GM12878 (cell line): Measurements from ENCODE around the gene LDB3. TPM values are rescaled to one million over a fixed set of nuclear protein-coding genes. Genes with fewer than 3 reads are reported as not detected.

Source experiments
- ATAC-seq: fragments of 200-7000 bp; cut with Tn5 transposase; 3 replicates; pipeline ENCODE4 v1.9.1; 2020; ENCODE audit warnings: mild to moderate bottlenecking, moderate library complexity
- BruUV-seq: library from RNA; stranded (reverse); fragments of 400-500 nt; replicated peaks from 2 replicates; lab custom pipeline; 2021; lab: Mats Ljungman, UMichigan
- CTCF ChIA-PET: fragments of 300-600 bp; sonication (Branson Sonifier 250); formaldehyde crosslinking; extraction: SDS; loops from one replicate; lab custom pipeline; 2021; ENCODE audit warnings: inconsistent platforms; lab: Yijun Ruan, JAX
- POLR2A ChIA-PET: fragments of 350-600 bp; formaldehyde crosslinking; extraction: SDS; loops from one replicate; lab custom pipeline; 2021; ENCODE audit warnings: inconsistent platforms; lab: Charles Lee
- RAD21 ChIA-PET: fragments of 300-600 bp; sonication (Branson Sonifier 250); formaldehyde crosslinking; loops from one replicate; lab custom pipeline; 2023; ENCODE audit warnings: antibody characterized with exemption; ENCODE audit not compliant: unreplicated experiment; lab: Charles Lee
- SMC1A ChIA-PET: fragments of 300-600 bp; sonication (Branson Sonifier 250); formaldehyde crosslinking; loops from one replicate; lab custom pipeline; 2023; ENCODE audit not compliant: unreplicated experiment, uncharacterized antibody; lab: Charles Lee
- DNase-seq: peaks from one replicate; pipeline ENCODE4 v3.0.0-alpha.2; 2011; ENCODE audit warnings: low read depth, low spot score
- FAIRE-seq: peaks from 3 replicates; lab custom pipeline; 2011; peaks lifted over from hg19 to GRCh38; lab: Jason Lieb, UNC
- H2AFZ ChIP-seq: 2 replicates; pipeline ENCODE4 v1.6.0; 2011; ENCODE audit warnings: low read depth, low read length, control low read depth; ENCODE audit not compliant: control insufficient read depth
- H3K27ac ChIP-seq: 2 replicates; pipeline ENCODE4 v1.5.1; 2011; ENCODE audit warnings: control low read depth; ENCODE audit not compliant: control insufficient read depth, insufficient read depth
- H3K27me3 ChIP-seq, 2 experiments: replicated peaks in 1 of 2; 2 replicates each; pipeline versions ENCODE4 v1.6.0 to v1.6.1; 2011; ENCODE audit warnings: low read length in 1 of 2; ENCODE audit not compliant: control insufficient read depth in 2 of 2, insufficient read depth in 2 of 2
- H3K36me3 ChIP-seq, 2 experiments: 2 replicates each; pipeline ENCODE4 v1.5.1; 2011; ENCODE audit warnings: low read length in 1 of 2; ENCODE audit not compliant: control insufficient read depth in 2 of 2, insufficient read depth in 2 of 2
- H3K4me1 ChIP-seq: 2 replicates; pipeline ENCODE4 v1.6.1; 2011; ENCODE audit warnings: mild to moderate bottlenecking, low read length, moderate library complexity, mixed read lengths; ENCODE audit not compliant: control insufficient read depth, insufficient read depth
- H3K4me2 ChIP-seq: 2 replicates; pipeline ENCODE4 v1.6.0; 2011; ENCODE audit warnings: control low read depth; ENCODE audit not compliant: control insufficient read depth, insufficient read depth
- H3K4me3 ChIP-seq: fragments of 200-600 bp; sonication (generic); 2 replicates; pipeline ENCODE4 v1.5.1; 2016
- H3K79me2 ChIP-seq: 2 replicates; pipeline ENCODE4 v1.6.0; 2011; ENCODE audit warnings: low read length; ENCODE audit not compliant: control insufficient read depth, insufficient read depth
- H3K9ac ChIP-seq: 2 replicates; pipeline ENCODE4 v1.8.0; 2011; ENCODE audit warnings: low read length, control low read depth, mixed read lengths; ENCODE audit not compliant: control insufficient read depth, insufficient read depth
- H3K9me3 ChIP-seq: replicated peaks from 3 replicates; pipeline ENCODE4 v1.5.1; 2011; ENCODE audit warnings: mild to moderate bottlenecking, low read length; ENCODE audit not compliant: control insufficient read depth, insufficient read depth
- H4K20me1 ChIP-seq: 2 replicates; pipeline ENCODE4 v1.6.0; 2011; ENCODE audit not compliant: control insufficient read depth, insufficient read depth
- CHD1 ChIP-seq: IDR thresholded peaks from 2 replicates; pipeline ENCODE4 v1.6.1; 2012; ENCODE audit warnings: low read depth, low read length, improper control_type of control experiment
- DPF2 ChIP-seq: fragments of 450-650 bp; IDR thresholded peaks from 2 replicates; pipeline ENCODE4 v1.6.1; 2017; ENCODE audit warnings: mild to moderate bottlenecking
- HDAC6 ChIP-seq: fragments of 200-600 bp; sonication (generic); IDR thresholded peaks from one replicate; pipeline ENCODE4 v1.8.0; 2017; ENCODE audit warnings: antibody characterized with exemption; ENCODE audit not compliant: unreplicated experiment
- JUNB ChIP-seq: IDR thresholded peaks from 2 replicates; pipeline ENCODE4 v1.6.1; 2016; ENCODE audit warnings: antibody characterized with exemption, mild to moderate bottlenecking
- MEF2A ChIP-seq: IDR thresholded peaks from 2 replicates; pipeline ENCODE4 v1.6.1; 2011; ENCODE audit warnings: low read depth, mild to moderate bottlenecking, low read length, moderate library complexity; ENCODE audit not compliant: insufficient read depth
- MYC ChIP-seq: IDR thresholded peaks from 2 replicates; pipeline ENCODE4 v1.6.1; 2011; ENCODE audit warnings: mild to moderate bottlenecking, low read length, moderate library complexity, inconsistent platforms; ENCODE audit not compliant: insufficient read depth, insufficient replicate concordance, insufficient read length, severe bottlenecking
- PAX5 ChIP-seq: IDR thresholded peaks from 2 replicates; pipeline ENCODE4 v1.6.1; 2011; ENCODE audit warnings: low read depth, low read length, borderline replicate concordance
- POLR2A ChIP-seq: IDR thresholded peaks from 2 replicates; pipeline ENCODE4 v1.6.1; 2011; ENCODE audit warnings: low read depth, mild to moderate bottlenecking, low read length
- RAD21 ChIP-seq: IDR thresholded peaks from 2 replicates; pipeline ENCODE4 v1.6.1; 2011; ENCODE audit warnings: mild to moderate bottlenecking, low read depth, low read length, moderate library complexity; ENCODE audit not compliant: insufficient read depth
- TAF1 ChIP-seq: IDR thresholded peaks from 2 replicates; pipeline ENCODE4 v1.6.1; 2011; ENCODE audit warnings: mild to moderate bottlenecking, low read depth, low read length, borderline replicate concordance
- TCF12 ChIP-seq: IDR thresholded peaks from 2 replicates; pipeline ENCODE4 v1.6.1; 2011; ENCODE audit warnings: low read depth, mild to moderate bottlenecking, low read length
- WRNIP1 ChIP-seq: IDR thresholded peaks from 2 replicates; pipeline ENCODE4 v1.6.1; 2011; ENCODE audit warnings: low read depth, low read length, improper control_type of control experiment, borderline replicate concordance
- ZNF217 ChIP-seq: fragments of 450-650 bp; IDR thresholded peaks from 2 replicates; pipeline ENCODE4 v1.6.1; 2017; ENCODE audit warnings: antibody characterized with exemption, mild to moderate bottlenecking
- WGBS: methylation state at CpG from one replicate; pipeline ENCODE4 v1.1.6; 2016; ENCODE audit warnings: low lambda C conversion rate; ENCODE audit not compliant: insufficient replicate concordance, insufficient coverage; ENCODE audit errors: missing lambda C conversion rate; 5-methylcytosine and 5-hydroxymethylcytosine counted together
- in situ Hi-C: fragments of 300-500 bp; cut with MboI; formaldehyde crosslinking; loops from 9 replicates; pipeline ENCODE4 v1.14.3; 2018; ENCODE audit warnings: mixed read lengths
- intact Hi-C: fragments of 100-400 bp; cut with micrococcal nuclease; formaldehyde crosslinking; loops from one replicate; pipeline ENCODE4 v1.14.2; 2022; ENCODE audit not compliant: unreplicated experiment
- polyA plus RNA-seq, 11 experiments: library from polyadenylated mRNA; depleted of rRNA in 4 of 11; unstranded in 6 of 11; stranded (reverse) in 5 of 11; fragments of >200 nt; fragmentation: Nextera tagmentation in 4 of 11; fragmentation: Illumina TruSeq in 1 of 11; extraction: Ambion mirVana in 4 of 11; extraction: Trizol in 1 of 11; gene quantifications; 1 replicate in 1 of 11; 2 replicates in 10 of 11; pipeline versions ENCODE4 v1.2.1 to v1.2.3, GENCODE V29; 2011 to 2016; ENCODE audit warnings: inconsistent platforms in 2 of 11, missing spikeins in 2 of 11, low read depth in 1 of 11
- total RNA-seq, 4 experiments: library from RNA; depleted of rRNA in 3 of 4; stranded (reverse); fragments of >200 nt in 3 of 4; fragmentation: Illumina TruSeq in 1 of 4; extraction: Trizol in 1 of 4; gene quantifications; 2 replicates each; pipeline versions ENCODE4 v1.2.1 to v1.2.3, GENCODE V29; 2013 to 2021
- TF ChIP-seq, protein P1 (sequence below): IDR thresholded peaks from 2 replicates; pipeline ENCODE4 v1.6.1; 2012; ENCODE audit warnings: low read depth, low read length, improper control_type of control experiment
- TF ChIP-seq, protein P2 (sequence below): fragments of 450-650 bp; IDR thresholded peaks from 2 replicates; pipeline ENCODE4 v1.6.1; 2017; ENCODE audit warnings: antibody characterized with exemption, mild to moderate bottlenecking, moderate library complexity
- TF ChIP-seq, protein P3 (sequence below): fragments of 450-650 bp; IDR thresholded peaks from 2 replicates; pipeline ENCODE4 v1.6.1; 2017; ENCODE audit warnings: low read depth, mild to moderate bottlenecking, moderate library complexity
- TF ChIP-seq, protein P4 (sequence below): fragments of 450-650 bp; formaldehyde crosslinking; IDR thresholded peaks from 2 replicates; pipeline ENCODE4 v1.4.0; 2022; ENCODE audit warnings: mild to moderate bottlenecking, moderate library complexity

The LDB3 gene
- total and polyA plus RNA-seq, 10 of the 15 experiments (the other 5 are each of a cell fraction or from before 2014, with no cell fraction given), result 0.02 to 0.07 (median 0.04) TPM; not detected in 1

DNA sequence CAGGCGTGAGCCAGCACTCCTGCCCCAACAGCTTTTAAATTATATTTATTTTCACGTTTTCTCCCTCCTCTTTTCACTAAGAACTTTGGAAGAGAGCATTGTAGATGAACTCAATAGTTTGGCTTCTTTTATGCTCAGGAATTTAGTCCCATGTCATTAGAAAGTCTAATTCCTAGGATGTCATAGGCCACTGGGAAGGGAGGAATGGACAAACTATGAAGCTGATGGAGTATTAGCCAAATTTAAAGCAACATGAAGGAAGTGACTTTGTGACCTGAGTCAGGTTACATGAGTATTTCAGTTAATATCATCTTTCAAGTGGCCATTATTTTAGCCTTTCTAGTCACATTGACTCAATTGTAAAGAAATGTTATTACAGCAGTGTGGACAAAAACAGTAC, 32.0 kb upstream of the LDB3 start:
- ChIA-PET CTCF (no interaction called here), POLR2A (no interaction called here), SMC1A (interaction anchor here (1.1 kb wide), 1 partner anchor 52 kb away, joined by 3 read pairs; no protein-coding TSS in a partner anchor), RAD21 (no interaction called here)
- in situ Hi-C loops (no loop called here), intact Hi-C loops (no loop called here)
- H3K36me3 ChIP-seq, result no peaks in the 10 kb centered on the region
- H3K9me3 ChIP-seq, result no peaks in the 10 kb centered on the region; the same call in 2 of the 3 replicates
- no peak for DNase-seq
- H2AFZ ChIP-seq, result no peak overlapping the region
- 11% methylated on average over 2 of the region's 2 CpGs for WGBS
- BruUV-seq, result no TSS peak
- H3K4me2 ChIP-seq, result no peak overlapping the region
- TF ChIP-seq TCF12 (no peak), MYC (no peak), DPF2 (no peak), MEF2A (no peak), WRNIP1 (no peak), RAD21 (no peak), POLR2A (no peak), HDAC6 (no peak), ZNF217 (no peak), JUNB (no peak), PAX5 (no peak), TAF1 (no peak), CHD1 (no peak)
- TF ChIP-seq, protein P1, sequence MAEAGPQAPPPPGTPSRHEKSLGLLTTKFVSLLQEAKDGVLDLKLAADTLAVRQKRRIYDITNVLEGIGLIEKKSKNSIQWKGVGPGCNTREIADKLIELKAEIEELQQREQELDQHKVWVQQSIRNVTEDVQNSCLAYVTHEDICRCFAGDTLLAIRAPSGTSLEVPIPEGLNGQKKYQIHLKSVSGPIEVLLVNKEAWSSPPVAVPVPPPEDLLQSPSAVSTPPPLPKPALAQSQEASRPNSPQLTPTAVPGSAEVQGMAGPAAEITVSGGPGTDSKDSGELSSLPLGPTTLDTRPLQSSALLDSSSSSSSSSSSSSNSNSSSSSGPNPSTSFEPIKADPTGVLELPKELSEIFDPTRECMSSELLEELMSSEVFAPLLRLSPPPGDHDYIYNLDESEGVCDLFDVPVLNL, result no peak
- TF ChIP-seq, protein P2, sequence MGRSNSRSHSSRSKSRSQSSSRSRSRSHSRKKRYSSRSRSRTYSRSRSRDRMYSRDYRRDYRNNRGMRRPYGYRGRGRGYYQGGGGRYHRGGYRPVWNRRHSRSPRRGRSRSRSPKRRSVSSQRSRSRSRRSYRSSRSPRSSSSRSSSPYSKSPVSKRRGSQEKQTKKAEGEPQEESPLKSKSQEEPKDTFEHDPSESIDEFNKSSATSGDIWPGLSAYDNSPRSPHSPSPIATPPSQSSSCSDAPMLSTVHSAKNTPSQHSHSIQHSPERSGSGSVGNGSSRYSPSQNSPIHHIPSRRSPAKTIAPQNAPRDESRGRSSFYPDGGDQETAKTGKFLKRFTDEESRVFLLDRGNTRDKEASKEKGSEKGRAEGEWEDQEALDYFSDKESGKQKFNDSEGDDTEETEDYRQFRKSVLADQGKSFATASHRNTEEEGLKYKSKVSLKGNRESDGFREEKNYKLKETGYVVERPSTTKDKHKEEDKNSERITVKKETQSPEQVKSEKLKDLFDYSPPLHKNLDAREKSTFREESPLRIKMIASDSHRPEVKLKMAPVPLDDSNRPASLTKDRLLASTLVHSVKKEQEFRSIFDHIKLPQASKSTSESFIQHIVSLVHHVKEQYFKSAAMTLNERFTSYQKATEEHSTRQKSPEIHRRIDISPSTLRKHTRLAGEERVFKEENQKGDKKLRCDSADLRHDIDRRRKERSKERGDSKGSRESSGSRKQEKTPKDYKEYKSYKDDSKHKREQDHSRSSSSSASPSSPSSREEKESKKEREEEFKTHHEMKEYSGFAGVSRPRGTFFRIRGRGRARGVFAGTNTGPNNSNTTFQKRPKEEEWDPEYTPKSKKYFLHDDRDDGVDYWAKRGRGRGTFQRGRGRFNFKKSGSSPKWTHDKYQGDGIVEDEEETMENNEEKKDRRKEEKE, result no peak
- TF ChIP-seq, protein P3, sequence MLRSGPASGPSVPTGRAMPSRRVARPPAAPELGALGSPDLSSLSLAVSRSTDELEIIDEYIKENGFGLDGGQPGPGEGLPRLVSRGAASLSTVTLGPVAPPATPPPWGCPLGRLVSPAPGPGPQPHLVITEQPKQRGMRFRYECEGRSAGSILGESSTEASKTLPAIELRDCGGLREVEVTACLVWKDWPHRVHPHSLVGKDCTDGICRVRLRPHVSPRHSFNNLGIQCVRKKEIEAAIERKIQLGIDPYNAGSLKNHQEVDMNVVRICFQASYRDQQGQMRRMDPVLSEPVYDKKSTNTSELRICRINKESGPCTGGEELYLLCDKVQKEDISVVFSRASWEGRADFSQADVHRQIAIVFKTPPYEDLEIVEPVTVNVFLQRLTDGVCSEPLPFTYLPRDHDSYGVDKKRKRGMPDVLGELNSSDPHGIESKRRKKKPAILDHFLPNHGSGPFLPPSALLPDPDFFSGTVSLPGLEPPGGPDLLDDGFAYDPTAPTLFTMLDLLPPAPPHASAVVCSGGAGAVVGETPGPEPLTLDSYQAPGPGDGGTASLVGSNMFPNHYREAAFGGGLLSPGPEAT, result no peak
- TF ChIP-seq, protein P4, sequence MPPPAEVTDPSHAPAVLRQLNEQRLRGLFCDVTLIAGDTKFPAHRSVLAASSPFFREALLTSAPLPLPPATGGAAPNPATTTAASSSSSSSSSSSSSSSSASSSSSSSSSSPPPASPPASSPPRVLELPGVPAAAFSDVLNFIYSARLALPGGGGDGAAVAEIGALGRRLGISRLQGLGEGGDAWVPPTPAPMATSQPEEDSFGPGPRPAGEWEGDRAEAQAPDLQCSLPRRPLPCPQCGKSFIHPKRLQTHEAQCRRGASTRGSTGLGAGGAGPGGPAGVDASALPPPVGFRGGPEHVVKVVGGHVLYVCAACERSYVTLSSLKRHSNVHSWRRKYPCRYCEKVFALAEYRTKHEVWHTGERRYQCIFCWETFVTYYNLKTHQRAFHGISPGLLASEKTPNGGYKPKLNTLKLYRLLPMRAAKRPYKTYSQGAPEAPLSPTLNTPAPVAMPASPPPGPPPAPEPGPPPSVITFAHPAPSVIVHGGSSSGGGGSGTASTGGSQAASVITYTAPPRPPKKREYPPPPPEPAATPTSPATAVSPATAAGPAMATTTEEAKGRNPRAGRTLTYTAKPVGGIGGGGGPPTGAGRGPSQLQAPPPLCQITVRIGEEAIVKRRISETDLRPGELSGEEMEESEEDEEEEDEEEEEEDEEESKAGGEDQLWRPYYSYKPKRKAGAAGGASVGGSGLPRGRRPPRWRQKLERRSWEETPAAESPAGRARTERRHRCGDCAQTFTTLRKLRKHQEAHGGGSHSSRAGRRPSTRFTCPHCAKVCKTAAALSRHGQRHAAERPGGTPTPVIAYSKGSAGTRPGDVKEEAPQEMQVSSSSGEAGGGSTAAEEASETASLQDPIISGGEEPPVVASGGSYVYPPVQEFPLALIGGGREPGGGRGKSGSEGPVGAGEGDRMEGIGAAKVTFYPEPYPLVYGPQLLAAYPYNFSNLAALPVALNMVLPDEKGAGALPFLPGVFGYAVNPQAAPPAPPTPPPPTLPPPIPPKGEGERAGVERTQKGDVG, result no peak
- no peak overlapping the region for H3K27ac ChIP-seq
- H3K79me2 ChIP-seq, result no peaks in the 10 kb centered on the region
- H3K27me3 ChIP-seq, result peaks cover 0 to 14% of the 10 kb centered on the region in 2 experiments
- H3K4me1 ChIP-seq, result no peaks in the 10 kb centered on the region
- no peak for ATAC-seq
- H4K20me1 ChIP-seq, result no peaks in the 10 kb centered on the region
- FAIRE-seq, result no peak
- H3K9ac ChIP-seq, result no peak overlapping the region
- H3K4me3 ChIP-seq, result no peak overlapping the region
